IMR-90 (cell line): Measurements from ENCODE around the gene WHRN.

Experiments
- RCOR1 ChIP-seq: IDR thresholded peaks from 2 replicates; pipeline ENCODE4 v1.6.1; 2012; ENCODE audit warnings: mild to moderate bottlenecking, low read length, improper control_type of control experiment; ENCODE audit not compliant: insufficient replicate concordance
- TF ChIP-seq, protein P1 (sequence below): conservative IDR thresholded peaks from 2 replicates; pipeline ENCODE4 v1.5.1; 2012; ENCODE audit warnings: mild to moderate bottlenecking, low read depth, low read length, improper control_type of control experiment
- TF ChIP-seq, protein P2 (sequence below): fragments of 150-350 bp; IDR thresholded peaks from 2 replicates; pipeline ENCODE4 v1.6.1; 2017; ENCODE audit warnings: mild to moderate bottlenecking, antibody characterized with exemption, low read length, low read depth
- TF ChIP-seq, protein P3 (sequence below): fragments of 150-350 bp; IDR thresholded peaks from 2 replicates; pipeline ENCODE4 v1.6.1; 2016; ENCODE audit warnings: low read depth, mild to moderate bottlenecking, low read length, moderate library complexity, borderline replicate concordance

DNA sequence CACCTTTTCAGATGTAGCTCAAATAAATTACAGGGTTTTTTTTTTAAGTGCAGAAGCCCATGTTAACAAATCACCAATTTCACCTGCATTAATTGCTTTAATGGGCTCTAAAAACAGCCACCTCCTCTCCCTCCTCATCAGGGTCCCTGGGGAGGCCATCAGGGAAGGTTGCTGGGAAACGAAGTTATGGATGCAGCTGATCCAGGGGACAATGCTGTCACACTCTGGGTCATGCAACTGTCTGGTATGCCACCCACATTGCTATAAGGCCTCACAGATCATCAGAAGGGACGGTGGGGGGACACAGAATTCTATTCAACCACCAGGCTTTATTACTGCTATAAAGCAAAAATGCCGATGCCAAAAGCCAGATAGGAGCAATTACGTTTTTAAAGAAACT lies 9.3 kb downstream of the WHRN start:
- TF ChIP-seq, protein P1, sequence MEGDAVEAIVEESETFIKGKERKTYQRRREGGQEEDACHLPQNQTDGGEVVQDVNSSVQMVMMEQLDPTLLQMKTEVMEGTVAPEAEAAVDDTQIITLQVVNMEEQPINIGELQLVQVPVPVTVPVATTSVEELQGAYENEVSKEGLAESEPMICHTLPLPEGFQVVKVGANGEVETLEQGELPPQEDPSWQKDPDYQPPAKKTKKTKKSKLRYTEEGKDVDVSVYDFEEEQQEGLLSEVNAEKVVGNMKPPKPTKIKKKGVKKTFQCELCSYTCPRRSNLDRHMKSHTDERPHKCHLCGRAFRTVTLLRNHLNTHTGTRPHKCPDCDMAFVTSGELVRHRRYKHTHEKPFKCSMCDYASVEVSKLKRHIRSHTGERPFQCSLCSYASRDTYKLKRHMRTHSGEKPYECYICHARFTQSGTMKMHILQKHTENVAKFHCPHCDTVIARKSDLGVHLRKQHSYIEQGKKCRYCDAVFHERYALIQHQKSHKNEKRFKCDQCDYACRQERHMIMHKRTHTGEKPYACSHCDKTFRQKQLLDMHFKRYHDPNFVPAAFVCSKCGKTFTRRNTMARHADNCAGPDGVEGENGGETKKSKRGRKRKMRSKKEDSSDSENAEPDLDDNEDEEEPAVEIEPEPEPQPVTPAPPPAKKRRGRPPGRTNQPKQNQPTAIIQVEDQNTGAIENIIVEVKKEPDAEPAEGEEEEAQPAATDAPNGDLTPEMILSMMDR, result no peak
- no peak for TF ChIP-seq RCOR1
- TF ChIP-seq, protein P2, sequence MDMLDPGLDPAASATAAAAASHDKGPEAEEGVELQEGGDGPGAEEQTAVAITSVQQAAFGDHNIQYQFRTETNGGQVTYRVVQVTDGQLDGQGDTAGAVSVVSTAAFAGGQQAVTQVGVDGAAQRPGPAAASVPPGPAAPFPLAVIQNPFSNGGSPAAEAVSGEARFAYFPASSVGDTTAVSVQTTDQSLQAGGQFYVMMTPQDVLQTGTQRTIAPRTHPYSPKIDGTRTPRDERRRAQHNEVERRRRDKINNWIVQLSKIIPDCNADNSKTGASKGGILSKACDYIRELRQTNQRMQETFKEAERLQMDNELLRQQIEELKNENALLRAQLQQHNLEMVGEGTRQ, result no peak
- TF ChIP-seq, protein P3, sequence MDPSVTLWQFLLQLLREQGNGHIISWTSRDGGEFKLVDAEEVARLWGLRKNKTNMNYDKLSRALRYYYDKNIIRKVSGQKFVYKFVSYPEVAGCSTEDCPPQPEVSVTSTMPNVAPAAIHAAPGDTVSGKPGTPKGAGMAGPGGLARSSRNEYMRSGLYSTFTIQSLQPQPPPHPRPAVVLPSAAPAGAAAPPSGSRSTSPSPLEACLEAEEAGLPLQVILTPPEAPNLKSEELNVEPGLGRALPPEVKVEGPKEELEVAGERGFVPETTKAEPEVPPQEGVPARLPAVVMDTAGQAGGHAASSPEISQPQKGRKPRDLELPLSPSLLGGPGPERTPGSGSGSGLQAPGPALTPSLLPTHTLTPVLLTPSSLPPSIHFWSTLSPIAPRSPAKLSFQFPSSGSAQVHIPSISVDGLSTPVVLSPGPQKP, result no peak
